Activated effector memory CD4-positive, alpha-beta T cell treated with anti-CD3 and anti-CD28 coated beads, Interleukin-2, amount 50 U/mL, for 16 hours (primary cell): ENCODE measurements around the gene SENP7.
A peak's percentile ranks its signal among the peaks of the same experiment; 100 is the strongest.

Source experiments
- DNase-seq: peaks from one replicate; pipeline ENCODE4 v3.0.0-alpha.2; 2020

Gene SENP7

DNA sequence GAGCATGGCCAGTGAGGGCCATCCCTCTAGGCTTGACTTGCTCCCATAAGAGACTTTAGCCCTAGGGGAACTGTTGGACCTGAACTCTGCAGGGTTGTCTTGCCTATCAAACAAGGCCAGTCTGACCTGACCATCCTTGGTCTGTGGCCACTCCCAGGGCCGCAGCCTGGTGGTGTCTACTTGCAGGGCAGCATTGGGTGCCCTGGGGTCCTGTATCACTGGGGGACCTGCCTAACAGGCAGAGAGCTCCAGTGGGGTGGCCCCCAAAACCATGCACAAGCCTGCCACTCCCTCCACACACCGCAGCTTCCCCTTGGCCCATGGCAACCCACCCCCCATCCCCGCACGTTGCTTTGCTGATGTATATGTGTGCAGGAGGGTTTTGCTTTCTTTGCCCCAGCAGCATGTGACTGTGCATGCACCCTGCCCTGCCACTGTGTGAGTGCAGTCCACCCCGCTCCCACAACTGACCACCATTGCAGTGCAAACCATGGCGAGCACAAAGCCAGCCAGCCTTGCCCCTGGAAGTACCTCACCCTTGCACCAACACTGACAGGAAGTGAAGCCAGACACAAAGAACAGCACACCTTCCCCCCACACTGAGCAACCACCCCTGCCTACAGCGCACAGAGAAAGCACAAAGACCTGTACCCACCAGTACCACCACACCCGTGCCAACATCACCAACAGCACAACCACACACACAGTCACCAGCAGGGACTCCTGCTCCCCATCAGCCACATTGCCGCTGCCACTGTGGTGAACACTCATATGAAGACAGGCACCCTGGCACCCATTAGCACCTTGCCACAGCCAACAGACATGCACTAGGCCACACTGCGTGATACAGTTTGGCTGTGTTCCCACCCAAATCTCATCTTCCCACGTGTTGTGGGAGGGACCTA lies 88.8 kb downstream of the SENP7 start:
- no peak for DNase-seq

DNA sequence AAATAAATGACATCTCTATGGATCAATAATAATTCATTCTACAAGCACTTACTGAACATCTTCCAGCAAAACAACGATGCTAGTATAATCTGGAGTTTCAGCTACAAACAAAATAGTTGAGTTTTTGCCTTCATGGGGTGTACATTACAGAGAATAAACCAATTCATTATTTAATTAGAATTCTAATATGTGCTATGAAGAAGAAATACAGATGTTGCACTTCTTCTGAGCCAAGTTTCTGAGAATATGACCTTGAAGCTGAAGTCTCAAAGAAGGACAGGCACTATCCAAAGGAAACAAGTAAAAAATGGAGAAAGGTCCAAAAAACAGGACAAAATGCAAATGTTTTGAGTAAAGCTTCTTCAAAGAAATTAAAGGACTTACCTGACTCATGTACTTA lies 94.2 kb downstream of the SENP7 start:
- DNase-seq: no peak

DNA sequence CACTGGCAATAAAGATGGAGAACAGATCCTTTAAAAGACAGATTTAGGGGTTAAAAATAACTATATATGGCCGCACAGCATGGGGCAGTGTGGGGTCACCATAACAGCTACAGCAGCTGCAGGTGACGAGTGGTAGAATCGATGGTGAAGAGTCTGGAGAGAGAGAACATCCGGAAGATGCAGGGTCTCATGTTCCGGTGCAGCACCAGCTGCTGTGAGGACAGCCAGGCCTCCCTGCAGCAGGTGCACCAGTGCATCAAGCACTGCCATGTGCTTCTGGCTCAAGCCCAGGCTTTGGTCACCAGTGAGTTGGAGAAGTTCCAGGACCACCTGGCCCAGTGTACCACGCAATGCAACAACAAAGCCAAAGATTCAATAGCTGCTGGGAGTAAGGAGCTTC lies 98.9 kb downstream of the SENP7 start:
- no peak for DNase-seq

DNA sequence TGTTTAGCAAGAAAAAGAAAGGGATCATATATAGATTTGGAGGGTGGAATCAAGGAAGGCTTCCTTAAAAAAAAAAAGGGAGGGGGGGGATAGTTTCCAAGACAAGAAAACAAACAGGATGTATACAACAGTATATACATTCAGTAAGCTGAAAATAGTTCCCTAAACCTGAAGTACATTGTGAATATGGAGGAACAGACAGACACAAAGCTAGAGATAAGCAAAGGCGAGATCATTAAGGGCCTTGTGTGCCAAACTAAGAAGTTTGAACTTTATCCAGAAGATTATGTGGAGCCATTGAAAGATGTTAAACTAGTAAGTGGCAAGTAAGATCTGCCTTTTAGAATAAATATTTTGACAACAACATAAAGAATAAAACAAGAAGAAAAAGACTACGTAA lies 99.4 kb downstream of the SENP7 start:
- no peak for DNase-seq

DNA sequence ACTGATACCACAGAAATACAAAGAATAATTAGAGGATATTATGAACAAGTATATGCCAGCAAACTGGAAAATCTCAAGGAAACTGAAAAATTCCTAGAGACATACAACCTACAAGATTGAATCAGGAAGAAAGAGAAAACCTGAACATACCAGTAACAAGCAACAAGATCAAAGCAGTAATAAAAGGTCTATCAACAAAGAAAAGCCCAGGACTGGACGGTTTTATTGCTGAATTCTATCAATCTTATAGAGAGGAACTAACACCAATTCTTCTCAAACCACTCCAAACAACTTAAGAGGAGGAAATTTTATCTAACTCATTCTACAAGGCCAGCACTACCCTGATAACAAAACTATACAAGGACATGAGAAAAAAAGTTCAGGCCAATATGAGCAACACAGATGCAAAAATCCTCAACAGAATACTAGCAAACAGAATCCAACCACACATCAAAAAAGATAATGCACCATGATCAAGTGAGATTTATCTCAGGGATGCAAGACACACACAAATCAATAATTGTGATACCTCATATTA lies 121.5 kb downstream of the SENP7 start:
- no peak for DNase-seq

DNA sequence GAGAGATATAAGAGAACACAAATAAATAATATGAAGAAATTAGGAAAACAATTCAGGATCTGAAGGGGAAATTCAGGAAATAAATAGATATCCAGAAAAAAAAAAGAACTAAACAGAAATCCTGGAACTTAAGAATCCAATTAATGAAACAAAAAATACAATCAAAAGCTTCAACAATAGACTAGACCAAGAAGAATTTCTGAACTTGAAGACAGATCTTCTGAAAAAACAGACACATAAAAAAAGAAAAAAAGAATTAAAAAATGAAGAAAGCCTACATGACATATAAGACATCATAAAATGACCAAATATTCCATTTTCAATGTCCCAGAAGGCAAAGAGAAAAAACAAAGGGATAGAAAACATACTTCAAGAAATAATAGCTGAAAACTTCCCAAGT lies 124.3 kb downstream of the SENP7 start:
- DNase-seq: no peak

DNA sequence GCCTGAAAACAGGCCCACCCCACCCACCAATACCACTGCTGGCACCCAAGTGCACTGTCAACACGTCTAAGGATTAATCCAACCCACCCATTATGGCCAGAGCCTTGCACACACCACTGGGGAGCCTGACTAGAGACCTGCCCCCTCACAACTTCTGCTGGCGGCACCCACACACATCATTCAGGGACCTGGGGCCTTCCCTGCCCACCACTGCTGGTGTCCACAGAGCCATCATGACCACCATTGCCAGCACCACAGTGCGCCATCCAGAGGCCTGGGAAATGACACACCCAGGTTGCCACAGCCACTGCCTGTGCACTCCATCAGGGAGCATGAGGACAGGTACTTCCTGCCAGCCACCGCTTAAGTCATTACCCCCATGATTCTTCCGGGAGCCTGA lies 125.7 kb downstream of the SENP7 start:
- DNase-seq: no peak

DNA sequence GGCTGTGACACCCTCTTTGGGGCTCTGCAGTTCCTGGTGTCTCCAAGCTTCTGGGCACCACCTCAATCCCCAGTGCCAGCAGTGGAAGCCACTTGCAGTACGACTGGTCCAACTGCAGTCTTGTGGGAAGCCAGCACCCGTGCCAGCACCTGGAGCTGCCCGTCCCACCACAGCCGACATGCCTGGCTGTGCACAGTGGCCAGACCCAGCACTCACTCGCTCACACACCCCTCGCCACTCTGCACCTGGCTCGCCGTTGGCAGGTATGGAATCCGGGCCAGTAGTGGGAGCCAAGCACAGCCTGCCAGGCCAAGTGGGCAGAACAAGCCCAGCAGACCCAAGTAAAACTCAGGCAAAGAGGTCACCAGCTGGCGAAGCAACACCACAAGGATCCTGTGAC lies 128.6 kb downstream of the SENP7 start:
- peak; percentile 60 for DNase-seq

DNA sequence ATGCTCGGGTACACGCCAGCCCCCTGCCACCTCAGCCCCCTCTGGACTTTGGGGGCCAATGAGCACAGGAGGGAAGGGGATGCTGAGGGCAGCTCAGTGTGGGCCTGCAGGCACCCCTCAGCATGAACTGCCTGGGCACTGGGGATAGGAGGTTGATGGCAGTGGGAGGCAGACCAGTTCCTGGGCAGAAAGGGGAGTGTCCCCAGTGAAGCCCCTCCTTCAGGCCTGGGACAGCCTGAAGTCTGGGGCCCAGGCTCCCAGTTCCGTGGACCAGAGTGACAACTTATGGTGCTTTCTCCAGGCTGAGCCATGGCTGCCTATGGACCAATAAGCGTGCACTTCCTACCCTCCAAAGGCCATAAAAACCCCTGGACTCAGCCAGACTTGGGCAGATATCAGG lies 129.4 kb downstream of the SENP7 start:
- no peak for DNase-seq

DNA sequence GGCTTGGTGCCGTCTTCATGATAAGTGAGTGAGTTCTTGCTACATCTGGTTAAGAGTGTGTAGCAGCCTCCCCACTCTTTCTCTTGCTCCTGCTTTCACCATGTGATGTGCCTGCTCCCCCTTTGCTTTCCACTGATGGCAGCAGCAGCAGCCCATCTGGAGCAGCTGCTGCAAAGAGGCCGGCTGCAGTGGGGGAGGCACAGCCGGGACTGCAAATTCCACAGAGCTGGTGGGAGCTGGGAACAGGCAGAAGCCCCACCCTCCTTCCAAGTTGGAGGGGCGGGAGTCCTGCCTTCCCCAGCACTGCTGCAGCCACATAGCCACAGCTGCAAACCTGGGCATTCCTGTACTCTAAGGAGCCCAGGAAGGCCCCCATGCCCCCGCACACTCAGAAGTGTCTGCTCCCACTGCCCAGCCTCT lies 129.8 kb downstream of the SENP7 start:
- DNase-seq: no peak

DNA sequence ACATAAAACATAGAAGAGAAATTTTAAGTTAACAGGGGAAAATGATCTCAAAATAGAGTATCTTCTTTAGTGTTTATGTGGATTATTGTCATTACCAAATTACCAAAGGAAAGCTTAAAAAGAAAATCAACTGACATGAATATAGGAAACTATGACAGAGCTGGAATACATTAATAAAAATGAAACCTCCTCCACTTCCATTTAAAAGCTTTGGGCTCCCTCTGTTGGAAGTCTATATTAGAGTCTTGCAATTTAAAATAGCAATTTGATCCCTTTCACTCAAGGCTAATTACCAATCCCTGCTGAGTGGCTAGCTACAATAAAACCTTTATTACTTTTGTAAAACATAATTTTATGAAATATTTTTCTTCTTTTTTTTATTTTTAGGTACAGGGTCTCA lies 131.2 kb downstream of the SENP7 start:
- no peak for DNase-seq

DNA sequence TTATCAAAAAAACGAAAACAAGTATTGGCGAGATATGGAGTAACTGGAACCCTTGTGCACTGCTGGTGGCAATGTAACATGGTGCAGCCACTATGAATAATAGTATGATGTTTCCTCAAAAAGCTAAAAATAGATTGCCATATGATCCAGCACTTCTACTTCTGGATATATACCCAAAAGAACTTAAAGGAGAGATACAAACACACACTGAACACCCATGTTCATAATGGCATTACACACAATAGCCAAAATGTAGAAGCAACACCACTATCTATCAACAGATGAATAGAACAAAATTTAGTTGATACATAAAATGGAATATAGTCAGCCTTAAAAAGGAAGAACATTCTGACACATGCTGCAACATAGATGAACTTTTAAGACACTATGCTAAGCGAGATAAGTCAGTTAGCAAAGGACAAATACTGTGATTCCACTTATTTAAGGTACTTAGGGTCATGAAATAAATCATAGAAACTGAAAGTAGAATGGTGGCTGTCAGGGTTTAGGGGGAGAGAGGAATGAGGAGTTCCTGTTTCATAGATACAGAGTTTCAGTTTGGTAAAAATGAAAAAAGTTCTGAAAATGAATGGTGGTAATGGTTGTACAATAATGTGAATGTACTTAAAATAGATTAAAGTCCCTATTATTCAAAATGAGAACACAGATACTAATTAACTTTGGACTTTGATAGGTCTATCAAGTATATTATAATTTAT lies 133.2 kb downstream of the SENP7 start:
- DNase-seq: no peak

DNA sequence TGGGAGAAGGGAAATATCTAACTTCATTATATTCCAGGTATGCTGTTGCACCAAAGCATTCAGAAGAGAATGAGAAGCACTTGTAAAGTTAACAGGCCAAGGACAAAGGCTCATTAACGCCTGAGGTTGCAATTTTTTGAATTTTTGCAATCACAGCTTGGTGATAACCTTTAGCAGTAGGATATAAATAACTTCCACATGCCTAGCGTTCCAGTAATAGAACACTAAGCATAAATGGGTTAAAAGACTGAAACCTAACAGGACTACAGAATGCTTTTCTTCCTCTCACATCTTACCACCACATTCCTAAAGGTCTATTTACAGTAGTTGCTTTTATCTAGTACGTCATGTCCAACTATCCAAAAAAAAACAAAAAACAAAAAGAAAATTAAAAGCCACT lies 135.2 kb downstream of the SENP7 start:
- DNase-seq: no peak

DNA sequence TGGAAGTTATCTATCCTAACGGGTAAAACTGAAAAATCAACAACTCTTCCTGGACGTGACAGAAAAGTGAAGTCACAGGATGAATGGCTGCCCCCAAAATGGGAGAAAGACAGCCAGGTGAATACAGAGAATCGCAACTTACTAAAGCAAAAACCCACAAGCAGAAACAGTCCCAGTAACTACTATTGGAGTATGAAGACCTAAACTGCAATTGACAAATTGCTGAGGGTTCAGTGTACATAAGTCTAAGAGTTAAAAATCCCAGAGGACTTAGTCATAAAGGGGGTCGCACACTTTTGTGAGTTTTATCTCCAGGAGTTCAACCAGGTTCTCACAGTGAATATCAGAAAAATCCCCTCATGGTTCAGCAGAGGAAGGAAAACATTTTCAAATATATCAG lies 135.8 kb downstream of the SENP7 start:
- DNase-seq: no peak

DNA sequence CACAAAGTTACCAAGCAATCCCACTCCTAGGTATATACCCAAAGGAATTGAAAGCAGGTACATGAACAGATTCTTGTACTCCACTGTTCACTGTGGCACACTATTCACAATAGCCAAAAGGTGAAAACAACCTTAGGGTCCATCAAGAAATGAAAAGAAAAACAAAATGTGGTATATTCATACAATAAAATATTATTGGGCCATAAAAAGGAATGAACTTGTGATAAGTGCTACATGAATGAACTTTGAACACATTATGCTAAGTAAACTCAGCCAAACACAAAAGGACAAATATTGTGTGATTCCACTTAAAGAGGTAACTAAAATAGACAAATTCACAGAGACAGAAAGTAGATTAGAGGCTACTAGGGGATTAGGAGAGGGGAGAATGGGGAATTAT lies 137.4 kb downstream of the SENP7 start:
- DNase-seq: no peak

DNA sequence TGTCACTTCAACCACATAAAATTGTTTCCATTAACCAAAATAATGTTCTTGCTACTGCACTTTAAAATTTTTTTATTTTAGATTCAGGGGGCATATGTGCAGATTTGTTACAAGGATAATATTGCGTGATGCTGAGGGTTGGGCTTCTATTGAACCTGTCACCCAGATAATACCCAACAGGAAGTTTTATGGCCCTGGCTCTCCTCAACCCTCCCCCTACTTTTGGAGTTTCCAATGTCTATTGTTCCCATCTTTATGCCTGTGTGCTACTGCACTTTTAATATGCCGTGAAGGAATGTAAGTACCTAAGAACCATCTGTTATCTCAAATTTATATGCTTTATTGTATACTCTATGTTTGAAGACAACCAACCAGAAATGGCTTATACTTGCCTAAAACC lies 150.6 kb downstream of the SENP7 start:
- DNase-seq: no peak

DNA sequence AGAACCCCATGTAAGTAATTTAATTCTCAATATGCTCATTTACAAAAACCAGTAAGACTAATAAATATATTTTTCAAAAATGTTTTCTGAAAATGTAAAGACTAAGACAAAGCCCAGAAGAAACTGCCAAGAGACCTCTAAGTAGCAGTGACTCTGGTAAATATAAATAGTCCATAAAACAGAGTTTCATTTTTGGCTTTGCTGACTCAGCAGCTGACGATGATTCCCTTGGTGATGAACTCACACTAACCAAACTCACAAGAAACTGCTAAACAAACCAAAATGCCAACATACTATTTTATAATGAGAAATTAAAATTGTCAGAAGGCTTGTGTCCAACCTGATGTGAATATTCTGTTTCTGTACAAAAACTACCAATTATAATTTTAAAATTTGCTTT lies 161.2 kb downstream of the SENP7 start:
- no peak for DNase-seq

DNA sequence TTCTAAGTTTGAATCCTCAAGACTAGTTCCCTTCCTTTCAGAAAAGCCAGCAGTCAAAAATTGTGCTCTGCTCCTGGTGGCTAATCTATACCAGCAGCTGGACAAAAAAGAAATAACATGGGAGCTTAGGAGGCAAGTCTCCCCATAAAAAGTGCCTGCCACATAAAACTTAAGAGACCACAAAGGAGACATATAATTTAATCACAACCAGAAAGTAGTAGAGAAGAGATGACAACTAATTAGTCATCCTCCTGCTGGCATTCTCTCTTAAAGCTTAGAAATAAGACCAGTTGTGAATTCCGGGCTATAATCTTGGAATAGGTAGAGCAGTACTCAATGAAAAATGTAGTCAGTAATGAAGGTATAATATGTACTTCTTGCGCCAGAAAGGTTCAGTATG lies 172.4 kb downstream of the SENP7 start:
- no peak for DNase-seq

DNA sequence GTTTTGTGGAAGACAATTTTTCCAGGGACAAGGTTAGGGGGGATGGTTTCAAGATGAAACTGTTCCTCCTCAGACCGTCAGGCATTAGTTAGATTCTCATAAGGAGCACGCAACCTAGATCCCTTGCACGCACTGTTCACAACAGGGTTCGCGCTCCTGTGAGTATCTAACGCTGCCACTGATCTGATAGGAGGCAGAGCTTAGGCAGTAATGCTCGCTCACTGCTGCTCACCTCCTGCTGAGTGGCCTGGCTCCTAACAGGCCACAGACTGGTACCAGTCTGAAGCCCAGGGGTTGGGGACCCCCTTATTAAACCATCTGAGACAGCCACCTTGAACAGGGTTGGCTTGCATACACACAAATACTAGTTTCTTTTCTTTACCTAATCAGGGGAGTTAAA lies 179.1 kb downstream of the SENP7 start:
- no peak for DNase-seq

DNA sequence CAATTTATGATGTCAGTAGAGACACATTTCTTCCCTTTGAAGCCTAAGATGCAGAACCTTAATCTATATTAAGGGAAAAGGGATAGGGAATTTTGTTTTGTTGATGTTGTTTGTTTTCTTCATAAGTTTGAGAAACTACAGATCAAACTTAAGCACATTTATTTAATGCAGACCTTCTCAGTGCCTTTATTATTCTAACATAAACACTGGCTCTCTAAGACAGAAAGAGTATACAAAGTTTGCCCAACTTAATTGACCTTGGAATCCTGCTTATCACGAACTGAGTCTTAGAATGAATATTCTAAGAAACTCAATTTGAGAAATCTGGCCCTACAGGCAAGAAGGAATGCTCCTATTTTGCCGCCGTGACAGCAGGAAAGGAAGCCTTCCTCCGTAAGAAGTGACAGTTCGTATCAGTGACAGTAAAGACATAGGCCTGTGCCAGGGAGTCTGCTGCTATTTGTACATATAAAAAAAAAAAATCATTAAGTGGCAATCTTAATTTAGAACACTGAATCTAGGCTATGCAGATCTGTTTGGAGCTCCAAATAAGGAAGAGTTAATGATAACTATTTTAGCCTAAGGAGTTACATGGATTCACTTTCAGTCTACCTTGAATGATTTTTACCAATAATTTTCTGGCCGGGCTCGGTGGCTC lies 183.9 kb downstream of the SENP7 start:
- DNase-seq: no peak

DNA sequence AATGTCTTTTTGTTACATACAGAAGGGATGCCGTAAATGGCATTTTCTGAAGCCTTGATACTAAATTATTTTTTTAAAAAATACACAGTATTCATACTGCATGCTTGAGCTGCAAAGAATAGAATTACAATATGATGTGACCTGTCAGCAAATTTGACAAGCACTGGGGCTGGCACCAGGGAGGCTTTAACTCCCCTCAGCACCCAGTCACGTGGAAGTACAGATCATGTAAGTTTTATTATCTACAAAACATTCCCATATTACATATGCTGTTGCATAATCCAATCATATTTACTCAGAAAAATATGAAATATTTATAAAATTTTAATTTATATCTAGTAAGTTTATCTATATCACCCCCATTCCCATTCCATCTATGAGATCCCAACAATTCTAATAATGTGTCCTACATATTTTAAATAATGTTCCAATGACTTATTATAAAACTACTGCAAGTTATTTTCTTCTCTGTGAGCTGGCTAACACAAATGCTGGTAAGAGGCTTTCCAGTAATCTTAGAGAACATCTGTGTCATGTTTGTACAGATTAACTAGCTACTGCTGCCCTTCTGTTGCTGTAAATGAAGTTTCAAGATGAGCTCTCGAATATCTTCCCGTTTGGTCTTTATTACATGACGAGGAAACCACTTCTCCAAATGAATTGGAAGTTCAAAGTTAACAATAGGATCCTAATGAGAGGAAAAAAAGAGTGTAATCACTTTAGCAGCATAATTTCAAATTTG lies 187.4 kb downstream of the SENP7 start:
- no peak for DNase-seq

DNA sequence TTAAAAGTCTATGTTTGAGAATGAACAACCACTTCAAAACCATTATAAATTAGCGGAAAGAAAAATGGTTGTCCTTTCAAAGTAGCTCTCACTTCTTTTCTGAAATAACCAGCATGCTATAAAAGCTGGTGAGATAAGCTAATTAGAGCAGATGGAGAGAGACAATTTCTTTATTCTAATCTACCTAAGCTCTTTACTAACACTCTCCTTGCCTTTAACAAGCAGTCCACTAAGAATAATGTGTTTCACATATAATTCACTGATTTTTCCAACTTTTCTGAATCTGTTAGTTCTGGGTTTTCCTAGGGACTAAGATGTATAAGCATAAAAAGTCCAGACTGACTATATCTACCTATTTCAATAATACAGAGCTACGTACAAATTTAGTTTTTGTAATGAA lies 192.5 kb downstream of the SENP7 start, which contains the start of gene IMPG2:
TSS of gene IMPG2 (minus strand) at position 101 of the 400 bp plus-strand sequence. CDS start 203 bp downstream, outside the sequence.
- DNase-seq: no peak

DNA sequence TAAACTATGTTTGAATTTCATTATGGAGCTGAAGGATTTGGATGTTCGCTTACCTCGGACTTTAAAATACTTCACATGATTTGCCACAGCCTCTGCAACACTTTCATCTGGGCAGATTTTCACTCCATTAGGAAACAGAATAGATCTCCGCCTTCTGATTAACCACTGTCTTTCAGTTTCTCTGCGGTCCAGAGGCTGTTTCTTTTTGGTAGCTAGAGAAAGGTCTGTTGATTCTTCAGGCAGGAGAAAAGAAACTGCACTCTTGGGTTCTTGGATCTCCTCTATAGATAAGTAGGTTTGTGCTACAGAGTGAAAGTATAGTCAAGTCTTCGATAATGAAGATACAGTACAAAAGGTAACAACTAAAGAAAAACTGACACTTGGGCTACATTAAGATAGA lies 193.5 kb downstream of the SENP7 start:
- DNase-seq: no peak
